Neutrophil (primary cell): Measurements from ENCODE around the gene KIR3DL3.
"Not testable (repeated sequence)": the region's sequence is repeated elsewhere in the genome, so short reads cannot be mapped to it uniquely, and the experiment has no call there.

ENCODE experiments used
- H3K27ac ChIP-seq: fragments of 200-600 bp; sonication (generic); 2 replicates; pipeline ENCODE4 v1.5.1; 2016; ENCODE audit warnings: mild to moderate bottlenecking, moderate library complexity
- H3K27me3 ChIP-seq: fragments of 200-600 bp; sonication (generic); 2 replicates; pipeline ENCODE4 v1.6.0; 2016; ENCODE audit warnings: mild to moderate bottlenecking
- H3K36me3 ChIP-seq: fragments of 200-600 bp; sonication (generic); 2 replicates; pipeline ENCODE4 v1.5.1; 2017
- H3K4me1 ChIP-seq, 2 experiments: fragments of 200-600 bp in 1 of 2; sonication (generic) in 1 of 2; 1 replicate in 1 of 2; 2 replicates in 1 of 2; pipeline versions ENCODE4 v1.5.1 to v1.6.1; 2013 to 2016; ENCODE audit warnings: low read depth in 1 of 2, low read length in 1 of 2, mild to moderate bottlenecking in 1 of 2, moderate library complexity in 1 of 2; ENCODE audit not compliant: control insufficient read depth in 1 of 2, insufficient read depth in 1 of 2
- H3K4me3 ChIP-seq, 2 experiments: fragments of 200-600 bp in 1 of 2; sonication (generic) in 1 of 2; 1 replicate in 1 of 2; 2 replicates in 1 of 2; pipeline ENCODE4 v1.5.1; 2013 to 2016; ENCODE audit warnings: low read depth in 1 of 2, low read length in 1 of 2, mild to moderate bottlenecking in 1 of 2, moderate library complexity in 1 of 2
- H3K9me3 ChIP-seq: fragments of 200-600 bp; sonication (generic); 2 replicates; pipeline ENCODE4 v1.5.1; 2016
- CTCF ChIP-seq: fragments of 200-600 bp; sonication (generic); IDR thresholded peaks from 2 replicates; pipeline ENCODE4 v1.5.1; 2016; ENCODE audit warnings: antibody characterized with exemption

KIR3DL3 gene

GRCh38 chr19:54738715-54739114 lies 14.5 kb downstream of the KIR3DL3 start:
- H3K9me3 ChIP-seq: no peaks in the 10 kb centered on the region
- no peaks in the 10 kb centered on the region for H3K36me3 ChIP-seq
- no peaks in the 10 kb centered on the region for H3K27me3 ChIP-seq
- H3K27ac ChIP-seq: no peak overlapping the region
- H3K4me1 ChIP-seq: peaks cover 18 to 21% of the 10 kb centered on the region in 2 experiments
- no peak for TF ChIP-seq CTCF
- H3K4me3 ChIP-seq: no peak overlapping the region

- Histone ChIP-seq H3K9me3 (no peaks in the 10 kb centered on the region), H3K27ac (no peak overlapping the region), H3K27me3 (no peaks in the 10 kb centered on the region), H3K4me1 (peaks cover 18 to 21% of the 10 kb centered on the region in 2 experiments), H3K36me3 (no peaks in the 10 kb centered on the region), H3K4me3 (no peak overlapping the region)
- TF ChIP-seq CTCF: no peak
Observed at GRCh38 chr19:54739587-54740497, 15.6 kb downstream of the KIR3DL3 start.

GRCh38 chr19:54741950-54742349 lies 17.7 kb downstream of the KIR3DL3 start:
- H3K4me1 ChIP-seq: peaks cover 21 to 25% of the 10 kb centered on the region in 2 experiments
- not testable (repeated sequence) for H3K9me3 ChIP-seq, H3K27me3 ChIP-seq, H3K36me3 ChIP-seq, H3K4me3 ChIP-seq
- peak overlapping the region; percentile 71 for H3K27ac ChIP-seq

GRCh38 chr19:54744080-54744479 lies 19.8 kb downstream of the KIR3DL3 start:
- H3K36me3 ChIP-seq, H3K9me3 ChIP-seq, H3K4me3 ChIP-seq, H3K27me3 ChIP-seq, H3K27ac ChIP-seq: not testable (repeated sequence)
- H3K4me1 ChIP-seq: peaks cover 37 to 40% of the 10 kb centered on the region in 2 experiments

GRCh38 chr19:54747614-54748322 lies 23.5 kb downstream of the KIR3DL3 start:
- H3K4me3 ChIP-seq, H3K27me3 ChIP-seq, H3K9me3 ChIP-seq, H3K36me3 ChIP-seq: not testable (repeated sequence)
- Histone ChIP-seq H3K27ac (peak overlapping the region; percentile 78), H3K4me1 (peaks cover 18 to 19% of the 10 kb centered on the region in 2 experiments)

- H3K27ac ChIP-seq, H3K9me3 ChIP-seq, H3K36me3 ChIP-seq, H3K4me3 ChIP-seq, H3K27me3 ChIP-seq: not testable (repeated sequence)
- peaks cover 18 to 19% of the 10 kb centered on the region in 2 experiments for H3K4me1 ChIP-seq
Observed at GRCh38 chr19:54750276-54750675, 26.0 kb downstream of the KIR3DL3 start.

GRCh38 chr19:54756204-54757110 lies 32.2 kb downstream of the KIR3DL3 start:
- H3K9me3 ChIP-seq, H3K27ac ChIP-seq, H3K36me3 ChIP-seq, H3K27me3 ChIP-seq, H3K4me3 ChIP-seq: not testable (repeated sequence)
- H3K4me1 ChIP-seq: peaks cover 13 to 22% of the 10 kb centered on the region in 2 experiments

GRCh38 chr19:54758577-54758976 lies 34.3 kb downstream of the KIR3DL3 start:
- H3K9me3 ChIP-seq, H3K27me3 ChIP-seq, H3K4me3 ChIP-seq, H3K36me3 ChIP-seq: not testable (repeated sequence)
- H3K27ac ChIP-seq: peak overlapping the region; percentile 80
- peaks cover 15 to 26% of the 10 kb centered on the region in 2 experiments for H3K4me1 ChIP-seq

GRCh38 chr19:54764219-54764618 lies 40.0 kb downstream of the KIR3DL3 start:
- Histone ChIP-seq H3K27ac (peak overlapping the region; percentile 78), H3K4me1 (peaks cover 19 to 24% of the 10 kb centered on the region in 2 experiments), H3K4me3 (peak overlapping the region; percentile 15 to 21)
- H3K36me3 ChIP-seq, H3K9me3 ChIP-seq, H3K27me3 ChIP-seq: not testable (repeated sequence)

GRCh38 chr19:54766464-54766863 lies 42.2 kb downstream of the KIR3DL3 start:
- H3K27ac ChIP-seq, H3K27me3 ChIP-seq, H3K9me3 ChIP-seq, H3K4me3 ChIP-seq, H3K36me3 ChIP-seq: not testable (repeated sequence)
- H3K4me1 ChIP-seq: peaks cover 19 to 22% of the 10 kb centered on the region in 2 experiments

GRCh38 chr19:54769646-54770045 lies 45.4 kb downstream of the KIR3DL3 start, which contains the start of gene KIR2DL1:
TSS of gene KIR2DL1 (plus strand) at chr19:54769793. CDS start at chr19:54769851, 58 bp downstream.
- not testable (repeated sequence) for H3K9me3 ChIP-seq, H3K4me1 ChIP-seq, H3K4me3 ChIP-seq, H3K36me3 ChIP-seq, H3K27ac ChIP-seq, H3K27me3 ChIP-seq
